NCI-H2081 (cell line): Measurements from ENCODE around the gene BTF3L4.
"Not testable (repeated sequence)": the region's sequence is repeated elsewhere in the genome, so short reads cannot be mapped to it uniquely, and the experiment has no call there.

ENCODE experiments used
- DNase-seq, 2 experiments: peaks; one replicate each; lab custom pipeline; 2025; lab: John Stamatoyannopoulos, UW

The BTF3L4 gene

GRCh38 chr1:52055066-52055865 is 829 bp upstream of the BTF3L4 start, which contains the start of gene TXNDC12:
TSS of gene TXNDC12 (minus strand) at chr1:52055191. CDS start at chr1:52055096, 95 bp downstream.
- peak; percentile 89 to 92 for DNase-seq

GRCh38 chr1:52055866-52056162 is 281 bp upstream of the BTF3L4 start:
- DNase-seq: no peak

GRCh38 chr1:52056937-52057231 is 789 bp downstream of the BTF3L4 start:
- no peak for DNase-seq

GRCh38 chr1:52057255-52057654 is 1.2 kb downstream of the BTF3L4 start:
- no peak for DNase-seq

- DNase-seq: no peak
Measured at GRCh38 chr1:52057876-52058415, 1.9 kb downstream of the BTF3L4 start.

- DNase-seq: no peak
Measured at GRCh38 chr1:52059321-52059720, 3.2 kb downstream of the BTF3L4 start.

GRCh38 chr1:52059888-52060287 is 3.8 kb downstream of the BTF3L4 start:
- DNase-seq: no peak

GRCh38 chr1:52060822-52061221 is 4.7 kb downstream of the BTF3L4 start:
- no peak for DNase-seq

- DNase-seq: no peak
Measured at GRCh38 chr1:52063192-52063591, 7.1 kb downstream of the BTF3L4 start.

- DNase-seq: no peak
Measured at GRCh38 chr1:52070704-52071103, 14.6 kb downstream of the BTF3L4 start.

- no peak for DNase-seq
Measured at GRCh38 chr1:52072291-52072690, 16.2 kb downstream of the BTF3L4 start.

GRCh38 chr1:52077277-52077676 is 21.2 kb downstream of the BTF3L4 start:
- not testable (repeated sequence) for DNase-seq

- DNase-seq: no peak
Measured at GRCh38 chr1:52080014-52080415, 23.9 kb downstream of the BTF3L4 start.

- DNase-seq: not testable (repeated sequence)
Measured at GRCh38 chr1:52087892-52088291, 31.8 kb downstream of the BTF3L4 start.

GRCh38 chr1:52094300-52094699 is 38.2 kb downstream of the BTF3L4 start:
- DNase-seq: not testable (repeated sequence)

- no peak for DNase-seq
Measured at GRCh38 chr1:52096216-52096615, 40.1 kb downstream of the BTF3L4 start.

GRCh38 chr1:52098139-52098871 is 42.2 kb downstream of the BTF3L4 start:
- DNase-seq: peak; percentile 1 to 35

- DNase-seq: no peak
Measured at GRCh38 chr1:52102336-52103013, 46.4 kb downstream of the BTF3L4 start.

GRCh38 chr1:52111492-52111891 is 55.4 kb downstream of the BTF3L4 start:
- DNase-seq: no peak

- no peak for DNase-seq
Measured at GRCh38 chr1:52112489-52112888, 56.4 kb downstream of the BTF3L4 start.

GRCh38 chr1:52119301-52120079 is 63.4 kb downstream of the BTF3L4 start:
- DNase-seq: no peak

- no peak for DNase-seq
Measured at GRCh38 chr1:52122384-52122783, 66.3 kb downstream of the BTF3L4 start.
